WTC11 (cell line): ENCODE results near the gene ATP6V0E1. TPM values are rescaled to one million over a fixed set of nuclear protein-coding genes. Genes with fewer than 3 reads are reported as not detected.

Experiments used
- ATAC-seq: fragments of 200-7000 bp; cut with Tn5 transposase; 2 replicates; pipeline ENCODE4 v1.10.0; 2021; ENCODE audit warnings: mild to moderate bottlenecking, moderate library complexity
- CTCF ChIA-PET: fragments of 300-600 bp; sonication (Branson Sonifier 250); formaldehyde crosslinking; loops from one replicate; lab custom pipeline; 2021; ENCODE audit warnings: antibody characterized with exemption; lab: Charles Lee
- POLR2A ChIA-PET: fragments of 350-600 bp; sonication (Branson Sonifier 250); formaldehyde crosslinking; loops from one replicate; lab custom pipeline; 2021; ENCODE audit warnings: antibody characterized with exemption; lab: Charles Lee
- DNase-seq: peaks from one replicate; pipeline ENCODE4 v3.0.0; 2021; ENCODE audit warnings: low spot score
- H3K27ac Mint-ChIP-seq: 2 replicates; pipeline ENCODE4 v1.8.0; 2021; ENCODE audit warnings: mixed read lengths
- H3K27me3 Mint-ChIP-seq: 2 replicates; pipeline ENCODE4 v1.8.0; 2021; ENCODE audit warnings: low read depth, mild to moderate bottlenecking, moderate library complexity, mixed read lengths
- H3K36me3 Mint-ChIP-seq: 2 replicates; pipeline ENCODE4 v1.8.0; 2021; ENCODE audit warnings: mixed read lengths
- H3K4me1 Mint-ChIP-seq: 2 replicates; pipeline ENCODE4 v1.8.0; 2022; ENCODE audit warnings: mixed read lengths
- H3K4me3 Mint-ChIP-seq: 2 replicates; pipeline ENCODE4 v1.8.0; 2021; ENCODE audit warnings: mild to moderate bottlenecking, moderate library complexity, mixed read lengths
- H3K9me3 Mint-ChIP-seq: 2 replicates; pipeline ENCODE4 v1.8.0; 2021; ENCODE audit warnings: mixed read lengths
- CBFB ChIP-seq: sonication (generic); formaldehyde crosslinking; IDR thresholded peaks from 2 replicates; pipeline ENCODE4 v1.8.1; 2022; ENCODE audit warnings: mild to moderate bottlenecking, low read depth, missing genetic modification reagents
- E2F4 ChIP-seq: sonication (generic); formaldehyde crosslinking; IDR thresholded peaks from 2 replicates; pipeline ENCODE4 v1.8.1; 2022; ENCODE audit warnings: low read depth, mild to moderate bottlenecking, moderate library complexity, missing genetic modification reagents, borderline replicate concordance
- ELF4 ChIP-seq: sonication (generic); formaldehyde crosslinking; IDR thresholded peaks from 2 replicates; pipeline ENCODE4 v1.8.1; 2022; ENCODE audit warnings: low read depth, mild to moderate bottlenecking, moderate library complexity, missing genetic modification reagents
- GRHL2 ChIP-seq: fragments of 250-450 bp; sonication (Bioruptor Pico); IDR thresholded peaks from 2 replicates; pipeline ENCODE4 v1.8.0; 2022; ENCODE audit warnings: mild to moderate bottlenecking, moderate library complexity; ENCODE audit not compliant: insufficient replicate concordance, severe bottlenecking
- HMGA2 ChIP-seq: fragments of 250-450 bp; sonication (Bioruptor Pico); IDR thresholded peaks from 2 replicates; pipeline ENCODE4 v1.4.0; 2021; ENCODE audit warnings: mild to moderate bottlenecking, moderate library complexity
- JAZF1 ChIP-seq: fragments of 250-450 bp; sonication (Bioruptor Pico); IDR thresholded peaks from 2 replicates; pipeline ENCODE4 v1.9.0; 2021; ENCODE audit warnings: moderate library complexity, mild to moderate bottlenecking, inconsistent platforms
- MAX ChIP-seq: sonication (generic); formaldehyde crosslinking; IDR thresholded peaks from 2 replicates; pipeline ENCODE4 v1.8.0; 2022; ENCODE audit warnings: mild to moderate bottlenecking, missing genetic modification reagents
- MYBL2 ChIP-seq: sonication (generic); formaldehyde crosslinking; IDR thresholded peaks from 2 replicates; pipeline ENCODE4 v1.8.1; 2023; ENCODE audit warnings: mild to moderate bottlenecking, moderate library complexity, missing genetic modification reagents
- NFE2L1 ChIP-seq: sonication (generic); formaldehyde crosslinking; IDR thresholded peaks from 2 replicates; pipeline ENCODE4 v1.8.1; 2023; ENCODE audit warnings: missing genetic modification reagents
- NR2C2 ChIP-seq: sonication (generic); formaldehyde crosslinking; IDR thresholded peaks from 2 replicates; pipeline ENCODE4 v1.8.0; 2022; ENCODE audit warnings: mild to moderate bottlenecking, missing genetic modification reagents
- NR3C1 ChIP-seq: sonication (generic); formaldehyde crosslinking; conservative IDR thresholded peaks from 2 replicates; pipeline ENCODE4 v1.8.1; 2023; ENCODE audit warnings: low read depth, mild to moderate bottlenecking, missing genetic modification reagents
- PRRX2 ChIP-seq: fragments of 250-450 bp; sonication (Bioruptor Pico); IDR thresholded peaks from 2 replicates; pipeline ENCODE4 v1.8.0; 2021; ENCODE audit warnings: mild to moderate bottlenecking
- TCF7 ChIP-seq: sonication (generic); formaldehyde crosslinking; IDR thresholded peaks from 2 replicates; pipeline ENCODE4 v1.8.0; 2022; ENCODE audit warnings: mild to moderate bottlenecking, low read depth, missing genetic modification reagents, moderate library complexity
- ZNF219 ChIP-seq: sonication (generic); formaldehyde crosslinking; IDR thresholded peaks from 2 replicates; pipeline ENCODE4 v1.8.0; 2023; ENCODE audit warnings: missing genetic modification reagents, mild to moderate bottlenecking, borderline replicate concordance
- ZNF281 ChIP-seq: sonication (generic); formaldehyde crosslinking; IDR thresholded peaks from 2 replicates; pipeline ENCODE4 v1.8.0; 2023; ENCODE audit warnings: mild to moderate bottlenecking, missing genetic modification reagents
- ZNF317 ChIP-seq: sonication (generic); formaldehyde crosslinking; IDR thresholded peaks from 2 replicates; pipeline ENCODE4 v1.8.1; 2023; ENCODE audit warnings: low read depth, mild to moderate bottlenecking, moderate library complexity, missing genetic modification reagents, borderline replicate concordance
- total RNA-seq: library from RNA; stranded (reverse); gene quantifications from 3 replicates; pipeline ENCODE4 v1.2.3, GENCODE V29; 2021
- TF ChIP-seq, protein P1 (sequence below): sonication (generic); formaldehyde crosslinking; IDR thresholded peaks from 2 replicates; pipeline ENCODE4 v1.8.1; 2023; ENCODE audit warnings: mild to moderate bottlenecking, missing genetic modification reagents
- TF ChIP-seq, protein P2 (sequence below): fragments of 250-450 bp; sonication (Bioruptor Pico); IDR thresholded peaks from 2 replicates; pipeline ENCODE4 v1.9.0; 2021; ENCODE audit warnings: moderate library complexity, mild to moderate bottlenecking, inconsistent platforms, borderline replicate concordance
- TF ChIP-seq, protein P3 (sequence below): sonication (generic); formaldehyde crosslinking; IDR thresholded peaks from 2 replicates; pipeline ENCODE4 v1.8.1; 2023; ENCODE audit warnings: mild to moderate bottlenecking, missing genetic modification reagents, borderline replicate concordance
- TF ChIP-seq, protein P4 (sequence below): fragments of 250-450 bp; sonication (Bioruptor Pico); IDR thresholded peaks from 2 replicates; pipeline ENCODE4 v2.1.2; 2022; ENCODE audit warnings: mild to moderate bottlenecking, moderate library complexity

The ATP6V0E1 gene
- total RNA-seq, 1 experiment from 2014 or later = 80.9 TPM

DNA sequence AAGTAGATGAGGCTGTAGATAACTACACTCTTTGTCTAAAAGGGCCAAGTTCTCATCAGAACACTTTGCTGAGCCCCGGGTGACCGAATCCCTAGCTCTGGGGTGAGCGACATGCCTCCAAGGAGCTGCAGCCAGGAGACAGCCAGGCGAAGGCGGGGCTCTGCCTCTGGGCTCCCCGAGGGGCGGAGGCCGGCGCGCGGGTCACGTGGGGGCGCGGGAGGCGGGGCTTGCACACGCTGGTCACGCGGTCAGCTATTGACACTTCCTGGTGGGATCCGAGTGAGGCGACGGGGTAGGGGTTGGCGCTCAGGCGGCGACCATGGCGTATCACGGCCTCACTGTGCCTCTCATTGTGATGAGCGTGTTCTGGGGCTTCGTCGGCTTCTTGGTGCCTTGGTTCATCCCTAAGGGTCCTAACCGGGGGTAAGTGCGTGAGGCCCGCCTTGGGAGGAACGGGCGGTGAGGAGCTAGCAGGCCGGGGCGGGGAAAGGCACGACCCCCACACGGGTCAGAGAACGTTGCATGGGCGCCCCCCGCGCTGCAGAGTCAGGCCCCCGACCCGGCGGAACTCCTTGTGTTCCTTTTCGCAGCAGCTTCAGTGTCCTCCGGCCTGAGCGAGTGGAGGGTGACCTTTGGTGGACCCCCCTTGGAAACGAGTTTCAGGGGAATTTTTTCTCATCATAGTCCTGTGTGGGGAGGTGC is at the start of gene ATP6V0E1 (continued):
- TF ChIP-seq, protein P1, sequence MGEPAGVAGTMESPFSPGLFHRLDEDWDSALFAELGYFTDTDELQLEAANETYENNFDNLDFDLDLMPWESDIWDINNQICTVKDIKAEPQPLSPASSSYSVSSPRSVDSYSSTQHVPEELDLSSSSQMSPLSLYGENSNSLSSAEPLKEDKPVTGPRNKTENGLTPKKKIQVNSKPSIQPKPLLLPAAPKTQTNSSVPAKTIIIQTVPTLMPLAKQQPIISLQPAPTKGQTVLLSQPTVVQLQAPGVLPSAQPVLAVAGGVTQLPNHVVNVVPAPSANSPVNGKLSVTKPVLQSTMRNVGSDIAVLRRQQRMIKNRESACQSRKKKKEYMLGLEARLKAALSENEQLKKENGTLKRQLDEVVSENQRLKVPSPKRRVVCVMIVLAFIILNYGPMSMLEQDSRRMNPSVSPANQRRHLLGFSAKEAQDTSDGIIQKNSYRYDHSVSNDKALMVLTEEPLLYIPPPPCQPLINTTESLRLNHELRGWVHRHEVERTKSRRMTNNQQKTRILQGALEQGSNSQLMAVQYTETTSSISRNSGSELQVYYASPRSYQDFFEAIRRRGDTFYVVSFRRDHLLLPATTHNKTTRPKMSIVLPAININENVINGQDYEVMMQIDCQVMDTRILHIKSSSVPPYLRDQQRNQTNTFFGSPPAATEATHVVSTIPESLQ (CRISPR knock-in tag) = no peak
- TF ChIP-seq ZNF281 (no peak), NR2C2 (CRISPR knock-in tag) (no peak), HMGA2 (CRISPR knock-in tag) (no peak), NR3C1 (CRISPR knock-in tag) (no peak), ELF4 (no peak)

GRCh38 chr5:172935096-172935495 is 48.5 kb upstream of the ATP6V0E1 start:
- ChIA-PET CTCF (interaction anchor here (1.2 to 3.0 kb wide), 2 partner anchors 218 to 228 kb away, joined by 3 to 9 read pairs; no protein-coding TSS in a partner anchor), POLR2A (no interaction called here)
- no peak overlapping the region for H3K27ac Mint-ChIP-seq
- TF ChIP-seq TCF7 (CRISPR knock-in tag) (no peak), MAX (CRISPR knock-in tag) (no peak), E2F4 (CRISPR knock-in tag) (no peak), GRHL2 (CRISPR knock-in tag) (no peak), ZNF219 (no peak), PRRX2 (CRISPR knock-in tag) (no peak), CBFB (CRISPR knock-in tag) (no peak), NFE2L1 (no peak)
- TF ChIP-seq, protein P2, sequence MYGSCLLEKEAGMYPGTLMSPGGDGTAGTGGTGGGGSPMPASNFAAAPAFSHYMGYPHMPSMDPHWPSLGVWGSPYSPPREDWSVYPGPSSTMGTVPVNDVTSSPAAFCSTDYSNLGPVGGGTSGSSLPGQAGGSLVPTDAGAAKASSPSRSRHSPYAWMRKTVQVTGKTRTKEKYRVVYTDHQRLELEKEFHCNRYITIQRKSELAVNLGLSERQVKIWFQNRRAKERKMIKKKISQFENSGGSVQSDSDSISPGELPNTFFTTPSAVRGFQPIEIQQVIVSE (CRISPR knock-in tag) = no peak
- no peaks in the 10 kb centered on the region for H3K4me1 Mint-ChIP-seq
- H3K4me3 Mint-ChIP-seq = no peak overlapping the region
- no peaks in the 10 kb centered on the region for H3K27me3 Mint-ChIP-seq
- H3K36me3 Mint-ChIP-seq = peaks cover 42% of the 10 kb centered on the region
- ATAC-seq (no peak), DNase-seq (no peak)
- no peaks in the 10 kb centered on the region for H3K9me3 Mint-ChIP-seq

- Mint-ChIP-seq H3K9me3 (no peaks in the 10 kb centered on the region), H3K4me1 (no peaks in the 10 kb centered on the region), H3K36me3 (peaks cover 44% of the 10 kb centered on the region), H3K27ac (no peak overlapping the region), H3K27me3 (no peaks in the 10 kb centered on the region), H3K4me3 (no peak overlapping the region)
- ChIA-PET CTCF (interaction anchor here (0.6 to 5.2 kb wide), 4 partner anchors 219 to 475 kb away, joined by 3 to 50 read pairs (median 8); no protein-coding TSS in a partner anchor), POLR2A (no interaction called here)
- ATAC-seq (no peak), DNase-seq (no peak)
- no peak for TF ChIP-seq NFE2L1
- TF ChIP-seq, protein P3, sequence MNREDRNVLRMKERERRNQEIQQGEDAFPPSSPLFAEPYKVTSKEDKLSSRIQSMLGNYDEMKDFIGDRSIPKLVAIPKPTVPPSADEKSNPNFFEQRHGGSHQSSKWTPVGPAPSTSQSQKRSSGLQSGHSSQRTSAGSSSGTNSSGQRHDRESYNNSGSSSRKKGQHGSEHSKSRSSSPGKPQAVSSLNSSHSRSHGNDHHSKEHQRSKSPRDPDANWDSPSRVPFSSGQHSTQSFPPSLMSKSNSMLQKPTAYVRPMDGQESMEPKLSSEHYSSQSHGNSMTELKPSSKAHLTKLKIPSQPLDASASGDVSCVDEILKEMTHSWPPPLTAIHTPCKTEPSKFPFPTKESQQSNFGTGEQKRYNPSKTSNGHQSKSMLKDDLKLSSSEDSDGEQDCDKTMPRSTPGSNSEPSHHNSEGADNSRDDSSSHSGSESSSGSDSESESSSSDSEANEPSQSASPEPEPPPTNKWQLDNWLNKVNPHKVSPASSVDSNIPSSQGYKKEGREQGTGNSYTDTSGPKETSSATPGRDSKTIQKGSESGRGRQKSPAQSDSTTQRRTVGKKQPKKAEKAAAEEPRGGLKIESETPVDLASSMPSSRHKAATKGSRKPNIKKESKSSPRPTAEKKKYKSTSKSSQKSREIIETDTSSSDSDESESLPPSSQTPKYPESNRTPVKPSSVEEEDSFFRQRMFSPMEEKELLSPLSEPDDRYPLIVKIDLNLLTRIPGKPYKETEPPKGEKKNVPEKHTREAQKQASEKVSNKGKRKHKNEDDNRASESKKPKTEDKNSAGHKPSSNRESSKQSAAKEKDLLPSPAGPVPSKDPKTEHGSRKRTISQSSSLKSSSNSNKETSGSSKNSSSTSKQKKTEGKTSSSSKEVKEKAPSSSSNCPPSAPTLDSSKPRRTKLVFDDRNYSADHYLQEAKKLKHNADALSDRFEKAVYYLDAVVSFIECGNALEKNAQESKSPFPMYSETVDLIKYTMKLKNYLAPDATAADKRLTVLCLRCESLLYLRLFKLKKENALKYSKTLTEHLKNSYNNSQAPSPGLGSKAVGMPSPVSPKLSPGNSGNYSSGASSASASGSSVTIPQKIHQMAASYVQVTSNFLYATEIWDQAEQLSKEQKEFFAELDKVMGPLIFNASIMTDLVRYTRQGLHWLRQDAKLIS (CRISPR knock-in tag) = no peak
- TF ChIP-seq, protein P4, sequence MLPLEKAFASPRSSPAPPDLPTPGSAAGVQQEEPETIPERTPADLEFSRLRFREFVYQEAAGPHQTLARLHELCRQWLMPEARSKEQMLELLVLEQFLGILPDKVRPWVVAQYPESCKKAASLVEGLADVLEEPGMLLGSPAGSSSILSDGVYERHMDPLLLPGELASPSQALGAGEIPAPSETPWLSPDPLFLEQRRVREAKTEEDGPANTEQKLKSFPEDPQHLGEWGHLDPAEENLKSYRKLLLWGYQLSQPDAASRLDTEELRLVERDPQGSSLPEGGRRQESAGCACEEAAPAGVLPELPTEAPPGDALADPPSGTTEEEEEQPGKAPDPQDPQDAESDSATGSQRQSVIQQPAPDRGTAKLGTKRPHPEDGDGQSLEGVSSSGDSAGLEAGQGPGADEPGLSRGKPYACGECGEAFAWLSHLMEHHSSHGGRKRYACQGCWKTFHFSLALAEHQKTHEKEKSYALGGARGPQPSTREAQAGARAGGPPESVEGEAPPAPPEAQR (CRISPR knock-in tag) = no peak
- TF ChIP-seq GRHL2 (CRISPR knock-in tag) = no peak
- no peak for TF ChIP-seq JAZF1 (CRISPR knock-in tag)
- TF ChIP-seq MAX (CRISPR knock-in tag) = no peak
- TF ChIP-seq ZNF317 (CRISPR knock-in tag) = no peak
- no peak for TF ChIP-seq MYBL2 (CRISPR knock-in tag)
These were observed 47.2 kb upstream of the ATP6V0E1 start for GRCh38 chr5:172936401-172936800.
